ENCODE data around the gene CHRDL2. TPM values are rescaled to one million over a fixed set of nuclear protein-coding genes. Genes with fewer than 3 reads are reported as not detected.
A peak's percentile ranks its signal among the peaks of the same experiment; 100 is the strongest.

Gene CHRDL2
- total RNA-seq, 4 donors from 2014 or later: 0.19 to 0.97 TPM; not detected in 2

DNA sequence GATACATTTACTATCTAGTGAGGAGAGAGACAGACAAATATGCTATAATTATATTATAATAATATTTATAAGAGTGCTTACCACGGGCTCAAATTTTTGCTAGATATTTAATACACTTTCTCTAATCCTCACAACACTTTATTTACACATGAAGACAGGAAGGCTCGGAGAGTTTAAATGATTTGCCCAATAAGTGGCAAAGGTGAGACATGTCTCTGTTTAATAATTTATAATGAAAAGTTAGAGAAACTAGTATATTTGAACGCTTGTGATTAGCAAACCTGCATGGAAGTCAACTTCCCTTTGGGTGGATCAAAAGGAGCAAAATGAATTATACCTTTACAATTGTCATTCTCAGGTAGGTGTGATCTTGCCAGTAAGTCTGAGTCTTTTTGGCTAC lies 83.4 kb downstream of the CHRDL2 start:
- Histone ChIP-seq H3K27ac (peak overlapping the region in 3 of 4 donors; percentile 24 to 66 (median 44)), H3K9me3 (no peaks in the 10 kb centered on the region), H3K36me3 (peaks cover 0 to 48% (median 0%) of the 10 kb centered on the region in 3 donors), H3K27me3 (no peaks in the 10 kb centered on the region), H3K4me1 (no peaks in the 10 kb centered on the region), H3K4me3 (no peak overlapping the region)
- DNase-seq: no peak
- 87 to 89% methylated on average over 3 of the region's 3 CpGs for WGBS, 2 donors
- TF ChIP-seq, protein P1, sequence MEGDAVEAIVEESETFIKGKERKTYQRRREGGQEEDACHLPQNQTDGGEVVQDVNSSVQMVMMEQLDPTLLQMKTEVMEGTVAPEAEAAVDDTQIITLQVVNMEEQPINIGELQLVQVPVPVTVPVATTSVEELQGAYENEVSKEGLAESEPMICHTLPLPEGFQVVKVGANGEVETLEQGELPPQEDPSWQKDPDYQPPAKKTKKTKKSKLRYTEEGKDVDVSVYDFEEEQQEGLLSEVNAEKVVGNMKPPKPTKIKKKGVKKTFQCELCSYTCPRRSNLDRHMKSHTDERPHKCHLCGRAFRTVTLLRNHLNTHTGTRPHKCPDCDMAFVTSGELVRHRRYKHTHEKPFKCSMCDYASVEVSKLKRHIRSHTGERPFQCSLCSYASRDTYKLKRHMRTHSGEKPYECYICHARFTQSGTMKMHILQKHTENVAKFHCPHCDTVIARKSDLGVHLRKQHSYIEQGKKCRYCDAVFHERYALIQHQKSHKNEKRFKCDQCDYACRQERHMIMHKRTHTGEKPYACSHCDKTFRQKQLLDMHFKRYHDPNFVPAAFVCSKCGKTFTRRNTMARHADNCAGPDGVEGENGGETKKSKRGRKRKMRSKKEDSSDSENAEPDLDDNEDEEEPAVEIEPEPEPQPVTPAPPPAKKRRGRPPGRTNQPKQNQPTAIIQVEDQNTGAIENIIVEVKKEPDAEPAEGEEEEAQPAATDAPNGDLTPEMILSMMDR (IDR thresholded peaks at IDR 0.05): no peak
- no peak for TF ChIP-seq POLR2A (IDR thresholded peaks at IDR 0.05)
- intact Hi-C loops (cut with DNase I): no loop called here

DNA sequence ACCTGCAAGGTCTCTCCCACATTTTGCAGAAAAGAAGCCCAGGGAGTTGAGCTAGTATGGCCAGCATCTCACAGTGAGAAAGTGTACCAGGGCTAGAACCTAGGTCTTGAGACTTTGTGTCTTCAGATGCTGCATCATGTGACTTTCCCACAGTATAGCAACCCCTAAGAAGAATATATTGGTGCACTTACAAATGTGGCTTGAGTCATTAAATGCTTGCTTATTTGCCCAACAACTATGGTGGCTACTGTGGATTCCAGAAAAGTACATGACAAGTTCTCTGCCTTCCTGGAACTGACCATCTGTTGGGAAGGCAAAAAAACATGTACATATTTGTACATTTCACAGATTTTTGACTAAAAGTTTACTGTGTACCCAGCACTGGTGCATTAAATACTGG lies 83.8 kb downstream of the CHRDL2 start:
- TF ChIP-seq POLR2A (IDR thresholded peaks at IDR 0.05): no peak
- TF ChIP-seq, protein P1 (IDR thresholded peaks at IDR 0.05): no peak
- Histone ChIP-seq H3K27ac (peak overlapping the region in 2 of 4 donors; percentile 32 to 44), H3K36me3 (peaks cover 0 to 52% (median 0%) of the 10 kb centered on the region in 3 donors), H3K27me3 (no peaks in the 10 kb centered on the region), H3K9me3 (no peaks in the 10 kb centered on the region), H3K4me1 (no peaks in the 10 kb centered on the region), H3K4me3 (no peak overlapping the region)
- intact Hi-C loops (cut with DNase I): no loop called here
- DNase-seq: no peak

DNA sequence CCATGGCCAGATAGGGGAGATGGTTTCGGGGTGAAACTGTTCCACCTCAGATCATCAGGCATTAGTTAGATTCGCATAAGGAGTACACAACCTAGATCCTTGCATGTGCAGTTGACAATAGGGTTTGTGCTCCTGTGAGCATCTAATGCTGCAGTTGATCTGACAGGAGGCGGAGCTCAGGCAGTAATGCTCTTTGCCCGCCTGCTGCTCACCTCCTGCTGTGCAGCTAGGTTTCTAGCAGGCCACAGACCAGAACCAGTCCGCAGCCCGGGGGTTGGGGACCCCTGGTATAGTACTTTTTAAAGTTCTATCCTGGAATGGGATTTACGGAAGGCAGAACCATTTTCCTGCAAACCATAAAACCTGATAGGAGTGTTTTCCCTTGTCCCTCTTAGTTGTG lies 84.3 kb downstream of the CHRDL2 start:
- Histone ChIP-seq H3K36me3 (peaks cover 0 to 53% (median 0%) of the 10 kb centered on the region in 3 donors), H3K27ac (peak overlapping the region in 3 of 4 donors; percentile 32 to 55 (median 44)), H3K27me3 (no peaks in the 10 kb centered on the region), H3K9me3 (no peaks in the 10 kb centered on the region), H3K4me3 (no peak overlapping the region), H3K4me1 (peaks cover 0 to under 1% (median 0%) of the 10 kb centered on the region in 3 donors)
- WGBS, 2 donors: 82 to 90% methylated on average over 4 to 5 of the region's 7 CpGs
- no peak for DNase-seq
- TF ChIP-seq POLR2A (IDR thresholded peaks at IDR 0.05): no peak
- TF ChIP-seq, protein P1 (IDR thresholded peaks at IDR 0.05): no peak
- intact Hi-C loops (cut with DNase I): no loop called here

Small RNAs within 50 kb of the gene (small RNA-seq; reads per million reads assigned to genes)
- gene MIR4696 (0 to 0.54 (median 0) reads per million in 4 donors), gene RANP3 (0 reads per million in 4 donors), gene RN7SKP297 (0 reads per million in 4 donors)

Other genes with a start within 250 kb of the CHRDL2 start
- gene LIPT2, start 237.7 kb downstream of the CHRDL2 start, total RNA-seq: 1 to 10 TPM; 1.2 to 8.4 (median 3.9) TPM
- 10 to 100 TPM in 3 of 4 donors, 1 to 10 TPM in 1; 5.1 to 13.8 (median 11.9) TPM for gene POLD3, start 138.8 kb downstream of the CHRDL2 start, total RNA-seq
- 10 to 100 TPM; 18.0 to 23.3 (median 19.2) TPM for gene RNF169, start 17.4 kb upstream of the CHRDL2 start, total RNA-seq
- 10 to 100 TPM in 2 of 4 donors, 1 to 10 TPM in 1, under 1 TPM in 1; 0.45 to 19.5 (median 9.1) TPM for gene XRRA1, start 217.7 kb upstream of the CHRDL2 start, total RNA-seq
- gene SPCS2, start 217.8 kb upstream of the CHRDL2 start, total RNA-seq: 10 to 100 TPM; 40.7 to 62.8 (median 53.6) TPM